Retinal pigment epithelial cell (primary cell): ENCODE measurements around the gene UTF1.

Source experiments
- DNase-seq: peaks from one replicate; pipeline ENCODE4 v3.0.0-alpha.2; 2010; ENCODE audit warnings: low read depth
- H3K4me3 ChIP-seq: 2 replicates; pipeline ENCODE4 v1.5.1; 2011; ENCODE audit warnings: mild to moderate bottlenecking, low read length, control low read depth, moderate library complexity
- TF ChIP-seq, protein P1 (sequence below): conservative IDR thresholded peaks from 2 replicates; pipeline ENCODE4 v1.5.1; 2011; ENCODE audit warnings: low read depth, low read length, control low read depth, inconsistent platforms

Gene UTF1

DNA sequence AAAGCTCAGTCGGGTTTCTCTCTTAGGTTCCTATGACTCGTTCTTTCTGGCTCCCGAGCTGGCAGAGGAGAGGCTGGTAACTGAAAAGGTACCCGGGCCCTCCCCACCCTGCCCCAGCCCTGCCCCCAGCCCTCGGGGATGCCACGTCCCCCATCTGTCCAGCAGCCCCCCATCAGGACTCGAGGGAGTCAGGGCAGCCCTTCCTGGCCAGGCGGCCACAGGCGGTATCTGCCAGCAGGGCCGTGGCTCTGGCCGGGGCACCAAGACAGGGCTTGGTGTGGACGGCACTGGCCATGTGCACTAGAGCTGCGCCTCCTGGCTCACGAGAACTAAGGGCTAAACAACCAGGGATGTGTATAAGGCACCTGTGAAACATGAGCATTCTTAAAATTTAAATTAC lies 40.3 kb upstream of the UTF1 start:
- no peak overlapping the region for H3K4me3 ChIP-seq
- DNase-seq, result no peak
- TF ChIP-seq, protein P1, sequence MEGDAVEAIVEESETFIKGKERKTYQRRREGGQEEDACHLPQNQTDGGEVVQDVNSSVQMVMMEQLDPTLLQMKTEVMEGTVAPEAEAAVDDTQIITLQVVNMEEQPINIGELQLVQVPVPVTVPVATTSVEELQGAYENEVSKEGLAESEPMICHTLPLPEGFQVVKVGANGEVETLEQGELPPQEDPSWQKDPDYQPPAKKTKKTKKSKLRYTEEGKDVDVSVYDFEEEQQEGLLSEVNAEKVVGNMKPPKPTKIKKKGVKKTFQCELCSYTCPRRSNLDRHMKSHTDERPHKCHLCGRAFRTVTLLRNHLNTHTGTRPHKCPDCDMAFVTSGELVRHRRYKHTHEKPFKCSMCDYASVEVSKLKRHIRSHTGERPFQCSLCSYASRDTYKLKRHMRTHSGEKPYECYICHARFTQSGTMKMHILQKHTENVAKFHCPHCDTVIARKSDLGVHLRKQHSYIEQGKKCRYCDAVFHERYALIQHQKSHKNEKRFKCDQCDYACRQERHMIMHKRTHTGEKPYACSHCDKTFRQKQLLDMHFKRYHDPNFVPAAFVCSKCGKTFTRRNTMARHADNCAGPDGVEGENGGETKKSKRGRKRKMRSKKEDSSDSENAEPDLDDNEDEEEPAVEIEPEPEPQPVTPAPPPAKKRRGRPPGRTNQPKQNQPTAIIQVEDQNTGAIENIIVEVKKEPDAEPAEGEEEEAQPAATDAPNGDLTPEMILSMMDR, result no peak

DNA sequence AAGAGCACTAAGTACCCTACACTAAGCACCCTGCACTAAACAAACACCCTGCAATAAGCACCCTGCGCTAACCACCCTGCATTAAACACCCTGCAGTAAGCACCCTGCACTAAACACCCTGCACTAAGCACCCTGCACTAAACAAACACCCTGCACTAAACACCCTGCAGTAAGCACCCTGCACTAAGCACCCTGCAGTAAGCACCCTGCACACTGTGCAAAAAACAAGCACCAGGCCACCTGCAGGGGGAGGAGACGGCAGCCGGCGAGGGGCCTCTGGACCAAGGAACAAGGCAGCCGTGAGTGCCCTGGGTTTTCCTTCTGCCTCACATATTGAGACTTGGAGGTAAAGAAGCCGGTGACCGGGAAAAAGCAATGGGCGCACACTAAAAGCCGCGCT lies 39.8 kb upstream of the UTF1 start:
- TF ChIP-seq, protein P1, result no peak
- H3K4me3 ChIP-seq, result no peak overlapping the region
- no peak for DNase-seq

DNA sequence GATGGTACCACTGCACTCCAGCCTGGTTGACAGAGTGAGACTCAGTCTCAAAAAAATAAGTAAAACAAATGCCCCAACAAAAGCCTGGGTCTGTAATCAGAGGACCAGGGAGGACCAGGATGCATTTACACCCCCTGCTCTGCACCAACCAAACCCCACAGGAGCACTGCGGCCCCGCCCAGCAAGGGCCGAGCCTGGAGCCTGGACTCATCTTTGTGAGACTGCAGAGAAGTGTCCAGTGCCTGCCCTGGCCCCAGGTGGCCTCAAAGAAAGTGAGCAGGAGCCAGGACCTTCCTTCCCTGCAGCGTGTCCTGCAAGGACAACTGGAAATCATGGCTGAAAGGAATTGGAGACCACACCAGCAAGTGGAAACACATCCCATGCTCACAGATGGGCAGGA lies 38.4 kb upstream of the UTF1 start:
- no peak for DNase-seq
- TF ChIP-seq, protein P1, result no peak
- no peak overlapping the region for H3K4me3 ChIP-seq

DNA sequence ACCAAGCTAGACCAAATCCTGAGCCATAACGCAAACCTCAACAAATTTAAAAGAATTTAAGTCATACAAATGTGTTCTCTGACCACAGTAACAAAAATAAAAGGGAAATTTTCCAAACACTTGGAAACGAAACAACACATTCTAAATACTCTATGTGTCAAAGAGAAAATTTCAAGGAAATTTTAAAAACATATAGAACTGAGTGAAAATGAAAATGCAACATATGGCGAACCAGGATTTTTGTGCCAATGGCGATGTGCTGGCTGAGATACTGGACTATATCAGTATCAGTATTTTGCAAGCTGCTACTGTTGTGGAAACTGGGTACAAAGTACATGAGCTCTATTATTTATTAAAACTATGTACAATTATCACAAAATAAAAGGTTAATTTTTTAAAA lies 35.9 kb upstream of the UTF1 start:
- H3K4me3 ChIP-seq, result no peak overlapping the region
- DNase-seq, result no peak

DNA sequence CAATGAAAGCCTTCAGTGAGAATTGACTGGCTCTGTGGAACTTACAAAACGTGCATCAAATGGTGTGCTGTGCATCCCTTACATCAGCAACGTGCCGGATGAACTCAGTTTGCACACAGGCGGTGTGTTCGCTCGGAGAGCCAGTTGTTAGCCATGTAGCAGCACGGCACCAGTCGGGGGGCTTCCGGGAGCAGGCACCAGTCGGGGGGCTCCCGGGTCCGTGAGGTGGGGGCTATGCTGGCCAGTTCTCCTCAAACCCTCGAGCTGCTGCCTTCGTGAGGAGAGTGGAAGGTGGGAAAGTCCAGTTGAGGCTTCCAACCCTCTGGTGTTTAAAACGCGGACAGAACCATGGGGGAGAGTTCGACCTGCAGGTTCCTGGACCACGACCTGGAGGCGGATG lies 34.9 kb upstream of the UTF1 start:
- no peak overlapping the region for H3K4me3 ChIP-seq
- TF ChIP-seq, protein P1, result no peak
- DNase-seq, result no peak

More for the DNA sequence above, 35.9 kb upstream of the UTF1 start:
- TF ChIP-seq, protein P1, result no peak

DNA sequence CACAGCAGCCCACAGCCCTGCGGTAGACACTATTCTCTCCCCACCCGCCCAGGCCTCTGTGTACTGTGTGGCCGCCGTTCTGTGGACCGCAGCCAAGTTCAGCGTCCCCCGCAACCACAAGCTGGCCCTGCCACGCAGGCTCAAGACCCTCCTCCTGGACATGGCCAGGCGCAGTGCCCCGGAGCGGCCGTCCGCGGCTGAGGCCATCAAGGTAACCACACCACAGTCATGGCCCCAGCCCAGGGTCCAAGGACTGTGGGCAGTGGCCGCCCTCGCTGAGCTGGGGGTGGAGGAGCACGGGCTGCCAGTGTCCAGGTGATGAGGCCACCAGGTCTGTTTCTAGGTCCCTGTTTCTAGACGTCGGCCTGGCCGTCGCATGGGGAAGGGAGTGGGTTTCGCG lies 34.4 kb upstream of the UTF1 start:
- no peak overlapping the region for H3K4me3 ChIP-seq
- no peak for DNase-seq
- TF ChIP-seq, protein P1, result no peak

DNA sequence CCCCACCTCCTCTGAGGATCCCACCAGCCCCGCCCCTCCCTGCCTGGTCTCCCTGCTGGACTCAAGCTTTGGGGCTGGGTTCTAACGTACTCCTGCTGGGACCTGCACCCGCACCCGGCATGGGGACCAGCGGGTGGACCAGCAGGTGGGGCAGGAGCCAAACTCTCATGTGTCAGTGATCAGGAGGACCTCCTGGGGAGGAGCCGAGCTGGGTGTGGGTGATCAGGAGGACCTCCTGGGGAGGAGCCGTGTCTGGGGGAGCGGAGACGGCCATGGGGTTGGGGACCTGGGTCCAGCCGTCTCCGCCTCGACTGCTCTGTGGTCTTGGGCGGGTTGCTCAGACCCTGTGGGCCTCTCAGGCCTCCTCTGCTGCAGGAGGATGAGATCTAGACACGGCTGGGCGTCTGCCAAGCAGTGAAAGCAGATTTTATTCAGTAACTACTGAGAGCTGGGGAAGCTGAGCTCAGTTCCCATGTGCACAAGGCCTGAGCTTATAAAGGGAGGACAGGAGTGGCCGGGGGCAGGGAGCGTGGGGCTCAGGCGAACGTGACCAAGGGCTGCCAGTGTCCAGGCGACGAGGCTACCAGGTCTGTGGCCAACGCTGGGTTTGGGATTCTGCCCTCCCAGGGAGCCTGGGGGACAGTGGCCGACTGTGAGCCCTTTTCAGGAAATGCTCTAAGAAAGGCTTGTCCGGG lies 33.6 kb upstream of the UTF1 start:
- no peak for DNase-seq
- H3K4me3 ChIP-seq, result no peak overlapping the region
- TF ChIP-seq, protein P1, result no peak
